ENCODE measurements around the gene EEF2.

GRCh38 chr19:3978145-3978544, 7.1 kb downstream of the EEF2 start:
- TF ChIP-seq POLR2A (IDR thresholded peaks at IDR 0.05; ENCODE audit: low read length) (no peak), GATA1 (IDR thresholded peaks at IDR 0.05; ENCODE audit: low read depth, low read length) (no peak)

Measured in erythroblast (primary cell).